ENCODE results near the gene PUSL1.

PUSL1 gene

GRCh38 chr1:1342061-1342562 is 33.7 kb downstream of the PUSL1 start:
- DNase-seq: no peak

GRCh38 chr1:1342584-1343115 is 34.3 kb downstream of the PUSL1 start:
- no peak for DNase-seq

- no peak for DNase-seq
These were observed 35.5 kb downstream of the PUSL1 start for GRCh38 chr1:1343811-1344421.

GRCh38 chr1:1344655-1345361 is 36.4 kb downstream of the PUSL1 start:
- DNase-seq: peak in 2 of 4 experiments; percentile 17 to 29

- DNase-seq: no peak
These were observed 37.0 kb downstream of the PUSL1 start for GRCh38 chr1:1345384-1345783.

- DNase-seq: no peak
These were observed 37.6 kb downstream of the PUSL1 start for GRCh38 chr1:1345860-1346500.

- DNase-seq: no peak
These were observed 38.1 kb downstream of the PUSL1 start for GRCh38 chr1:1346501-1346890.

GRCh38 chr1:1347026-1347595 is 38.7 kb downstream of the PUSL1 start:
- DNase-seq: no peak

- DNase-seq: no peak
These were observed 39.4 kb downstream of the PUSL1 start for GRCh38 chr1:1347663-1348419.

GRCh38 chr1:1348420-1349255 is 40.2 kb downstream of the PUSL1 start:
- DNase-seq: no peak

- peak; percentile 46 to 70 (median 66) for DNase-seq
These were observed 41.0 kb downstream of the PUSL1 start, which contains the start of gene DVL1 for GRCh38 chr1:1349256-1350012. TSS of gene DVL1 (minus strand) at chr1:1349418. CDS start at chr1:1349065, 353 bp downstream.

- no peak for DNase-seq
These were observed 43.4 kb downstream of the PUSL1 start for GRCh38 chr1:1351511-1352427.

GRCh38 chr1:1352786-1353388 is 44.5 kb downstream of the PUSL1 start:
- no peak for DNase-seq

- DNase-seq: no peak
These were observed 45.2 kb downstream of the PUSL1 start for GRCh38 chr1:1353389-1354151.

GRCh38 chr1:1354271-1355247 is 46.2 kb downstream of the PUSL1 start:
- no peak for DNase-seq

GRCh38 chr1:1355416-1355815 is 47.0 kb downstream of the PUSL1 start:
- no peak for DNase-seq

GRCh38 chr1:1356166-1356795 is 47.9 kb downstream of the PUSL1 start:
- no peak for DNase-seq

Data from activated CD4-positive, CD25-positive, alpha-beta regulatory T cell (primary cell).